ENCODE data around the gene CPA3.

CPA3 gene

GRCh38 chr3:148916132-148916531 lies 51.0 kb downstream of the CPA3 start:
- no peak for DNase-seq (ENCODE audit: low read depth)

DNA sequence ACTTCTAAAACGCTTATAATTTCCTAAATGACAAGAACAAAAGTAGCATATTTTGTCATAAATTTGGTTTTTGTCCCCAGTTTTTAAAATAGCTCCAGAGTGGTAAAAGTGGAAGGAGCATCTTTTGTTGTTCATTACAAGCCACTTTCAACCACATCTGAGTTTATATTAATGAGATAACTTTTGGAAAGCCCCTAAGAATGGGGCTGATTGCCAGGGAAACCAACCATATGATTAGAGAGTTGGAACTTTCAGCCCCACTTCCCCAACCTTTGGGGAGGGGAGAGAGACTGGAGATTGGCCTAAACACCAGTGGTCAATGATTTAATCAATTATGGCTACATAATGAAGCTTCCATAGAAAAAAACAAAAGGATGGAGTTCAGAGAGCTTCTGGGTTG lies 57.4 kb downstream of the CPA3 start:
- no peak for DNase-seq (ENCODE audit: low read depth)

- DNase-seq (ENCODE audit: low read depth), result no peak
These were observed 58.5 kb downstream of the CPA3 start for GRCh38 chr3:148923592-148923991.

DNA sequence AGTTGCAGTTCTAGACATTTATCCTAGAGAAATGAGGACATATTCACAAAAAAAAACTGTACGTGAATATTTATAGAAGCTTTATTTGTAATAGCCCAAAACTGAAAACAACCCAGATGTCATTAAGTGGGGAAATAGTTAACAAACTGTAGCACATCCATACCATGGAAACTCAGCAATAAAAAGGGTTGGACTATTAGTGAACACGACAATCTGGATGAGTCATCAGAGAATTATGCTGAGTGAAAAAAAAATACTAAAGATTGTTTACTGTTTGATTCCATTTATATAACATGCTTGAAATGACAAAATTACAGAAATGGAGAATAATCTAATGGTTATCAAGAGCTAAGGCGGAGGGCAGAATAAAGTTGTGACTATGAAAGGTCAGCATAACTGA lies 59.5 kb downstream of the CPA3 start:
- no peak for DNase-seq (ENCODE audit: low read depth)

DNA sequence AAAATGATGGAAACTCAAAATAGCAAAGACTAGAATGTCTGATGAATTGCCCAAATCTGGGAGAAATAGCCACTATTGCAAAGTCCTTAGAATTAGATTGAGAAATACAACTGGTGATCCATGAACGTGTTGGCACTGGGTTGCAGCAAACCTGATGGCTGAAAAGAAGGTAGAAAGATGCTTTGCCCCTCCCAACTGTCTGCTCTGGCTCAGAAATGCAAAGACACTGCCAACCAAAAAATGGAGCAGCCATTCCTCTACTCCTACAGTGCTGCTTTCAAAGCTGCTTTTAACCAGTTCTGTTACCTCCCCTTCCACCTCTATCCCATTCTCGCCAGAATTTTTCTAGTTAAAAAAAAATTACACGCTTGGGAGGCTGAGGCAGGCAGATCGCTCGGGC lies 60.7 kb downstream of the CPA3 start:
- DNase-seq (ENCODE audit: low read depth), result no peak

GRCh38 chr3:148930752-148931151 lies 65.7 kb downstream of the CPA3 start:
- DNase-seq (ENCODE audit: low read depth), result peak; percentile 33

- DNase-seq (ENCODE audit: low read depth), result no peak
These were observed 66.5 kb downstream of the CPA3 start for GRCh38 chr3:148931574-148931973.

DNA sequence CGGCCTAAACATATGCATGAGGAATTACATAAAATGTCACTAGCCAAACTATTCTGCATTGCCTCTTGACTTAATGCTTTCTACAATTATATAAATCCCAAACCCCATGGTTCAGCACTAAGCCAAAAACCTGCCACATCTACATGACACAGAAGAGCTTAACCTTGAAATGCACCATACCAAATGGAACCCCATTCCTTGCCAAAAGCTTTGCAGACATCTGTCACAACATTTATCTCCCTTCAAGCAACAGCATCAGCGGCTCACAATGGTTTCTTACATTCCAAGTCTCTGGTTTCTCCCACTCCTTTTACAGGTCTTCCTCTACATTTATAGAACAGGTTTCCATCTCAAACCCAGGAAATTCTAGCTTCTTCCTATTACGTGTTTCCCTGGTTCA lies 67.9 kb downstream of the CPA3 start:
- no peak for DNase-seq (ENCODE audit: low read depth)

DNA sequence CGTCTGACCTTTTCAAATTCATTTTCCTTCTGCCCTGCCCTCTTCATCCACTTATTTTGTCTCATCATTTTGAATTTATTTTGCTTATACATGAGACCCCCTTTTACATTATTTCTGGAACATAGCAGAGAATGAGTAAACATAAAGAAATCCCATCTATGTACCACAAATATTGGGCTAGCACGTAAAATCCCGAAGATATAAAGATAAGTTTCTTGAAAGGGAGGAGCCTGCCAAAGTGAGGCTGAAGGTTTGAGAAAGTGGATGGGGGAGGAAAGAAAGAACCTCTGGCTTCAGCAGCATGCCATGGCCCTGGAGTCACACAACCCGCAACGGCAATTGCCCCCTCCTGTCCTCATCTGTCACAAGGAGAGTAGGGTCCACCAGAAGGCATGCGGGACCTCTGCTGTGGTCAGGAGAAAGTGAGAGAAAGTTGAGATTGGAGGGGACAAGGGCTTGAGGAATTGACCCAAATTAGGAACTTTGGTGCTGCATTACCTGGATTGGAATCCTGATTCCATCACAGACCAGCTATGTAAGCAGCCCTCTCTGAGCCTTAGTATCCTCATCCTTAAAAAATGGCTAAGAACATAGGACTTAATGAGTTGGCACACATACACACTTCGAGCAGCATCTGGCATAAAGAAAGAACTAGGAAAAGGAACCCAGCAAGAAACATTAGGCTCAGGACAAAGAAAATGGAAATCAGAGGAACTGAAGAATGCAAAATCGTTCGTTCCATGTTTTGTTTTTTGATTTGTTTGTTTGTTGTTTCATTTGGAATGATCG lies 72.6 kb downstream of the CPA3 start:
- no peak for DNase-seq (ENCODE audit: low read depth)

- no peak for DNase-seq (ENCODE audit: low read depth)
These were observed 73.2 kb downstream of the CPA3 start for GRCh38 chr3:148938306-148938705.

- DNase-seq (ENCODE audit: low read depth), result no peak
These were observed 73.8 kb downstream of the CPA3 start for GRCh38 chr3:148938936-148939335.

GRCh38 chr3:148940983-148941382 lies 75.9 kb downstream of the CPA3 start:
- no peak for DNase-seq (ENCODE audit: low read depth)

DNA sequence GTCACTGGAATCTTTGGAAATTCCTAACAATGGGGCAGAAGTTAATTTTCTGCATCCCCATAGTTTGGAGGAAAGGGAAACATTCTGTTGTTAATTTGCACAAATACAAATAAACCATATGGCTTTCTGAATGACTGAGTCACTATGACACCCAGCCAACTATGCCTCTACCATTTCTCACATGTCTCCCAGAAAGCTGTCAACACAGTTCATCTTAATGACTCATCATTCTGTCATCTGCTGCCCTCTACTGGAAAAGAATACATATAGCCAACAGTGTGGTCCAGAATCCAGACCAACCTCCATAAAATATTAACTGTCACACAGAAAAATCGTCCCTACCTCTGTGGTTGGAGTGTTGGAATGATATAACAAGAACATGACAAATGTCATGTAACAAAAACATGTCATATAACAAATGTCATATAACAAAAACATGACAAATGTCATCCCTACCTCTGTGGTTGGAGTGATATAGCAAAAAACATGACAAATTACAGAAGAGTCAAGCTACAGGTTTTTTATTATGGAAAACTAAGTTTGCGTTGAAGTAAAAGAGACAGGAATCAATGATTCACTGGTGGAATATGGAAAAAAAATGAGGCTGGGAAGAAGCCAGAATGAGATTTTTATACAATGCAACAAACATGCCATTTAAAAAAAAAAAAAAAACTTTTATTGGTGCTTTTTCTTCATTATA lies 78.6 kb downstream of the CPA3 start:
- peak; percentile 83 for DNase-seq (ENCODE audit: low read depth)

DNA sequence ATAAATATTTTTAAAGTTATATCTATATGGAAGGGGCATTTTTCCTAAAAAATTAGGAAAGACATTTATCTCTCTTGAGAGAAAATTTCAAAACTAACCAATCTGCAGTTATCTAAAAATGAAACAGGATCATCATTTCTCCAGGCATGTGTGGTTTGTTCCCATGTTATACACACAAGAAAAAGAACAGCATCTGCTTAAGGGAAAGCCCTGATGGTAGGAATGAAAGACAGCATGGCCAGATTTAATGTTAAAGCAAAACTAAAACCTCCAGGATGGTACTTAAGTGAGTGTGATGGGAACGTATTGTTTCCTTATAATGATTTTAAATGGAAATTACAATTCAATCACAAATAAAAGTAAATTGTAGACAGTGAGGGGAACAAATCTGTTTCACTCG lies 80.0 kb downstream of the CPA3 start:
- DNase-seq (ENCODE audit: low read depth), result no peak
